Neural progenitor cell (in vitro differentiated cells): ENCODE measurements around the gene MICALL2. TPM values are rescaled to one million over a fixed set of nuclear protein-coding genes. Genes with fewer than 3 reads are reported as not detected.

Source experiments
- DNase-seq: peaks from one replicate; pipeline ENCODE4 v3.0.0-alpha.2; 2016; ENCODE audit warnings: low spot score
- H2AFZ ChIP-seq: fragments of 200-600 bp; sonication (generic); replicated peaks from 2 replicates; pipeline ENCODE4 v1.6.1; 2016; ENCODE audit warnings: antibody characterized with exemption
- H3F3A ChIP-seq: fragments of 200-600 bp; sonication (generic); 2 replicates; pipeline ENCODE4 v1.6.1; 2016; ENCODE audit warnings: antibody characterized with exemption, low read depth
- H3K27ac ChIP-seq: fragments of 200-600 bp; sonication (generic); 2 replicates; pipeline ENCODE4 v1.5.1; 2016; ENCODE audit warnings: mild to moderate bottlenecking
- H3K27me3 ChIP-seq: fragments of 200-600 bp; sonication (generic); 2 replicates; pipeline ENCODE4 v1.6.1; 2016; ENCODE audit warnings: mild to moderate bottlenecking, moderate library complexity
- H3K36me3 ChIP-seq: fragments of 200-600 bp; sonication (generic); 2 replicates; pipeline ENCODE4 v1.5.1; 2016
- H3K4me1 ChIP-seq: fragments of 200-600 bp; sonication (generic); 2 replicates; pipeline ENCODE4 v1.6.1; 2016; ENCODE audit warnings: mixed run types
- H3K4me2 ChIP-seq: fragments of 200-600 bp; sonication (generic); 2 replicates; pipeline ENCODE4 v1.6.1; 2016
- H3K4me3 ChIP-seq: fragments of 200-600 bp; sonication (generic); 2 replicates; pipeline ENCODE4 v1.5.1; 2016
- H3K79me2 ChIP-seq: fragments of 200-600 bp; sonication (generic); 2 replicates; pipeline ENCODE4 v1.6.1; 2016; ENCODE audit warnings: low read depth
- H3K9ac ChIP-seq: fragments of 200-600 bp; sonication (generic); 2 replicates; pipeline ENCODE4 v1.6.1; 2016
- H3K9me3 ChIP-seq: fragments of 200-600 bp; sonication (generic); 2 replicates; pipeline ENCODE4 v1.5.1; 2016; ENCODE audit warnings: low read depth
- H4K20me1 ChIP-seq: fragments of 200-600 bp; sonication (generic); 2 replicates; pipeline ENCODE4 v1.6.1; 2016; ENCODE audit warnings: low read depth
- H3K27ac Mint-ChIP-seq: 3 replicates; pipeline ENCODE4 v1.8.0; 2021; ENCODE audit warnings: mixed read lengths
- H3K27me3 Mint-ChIP-seq: 2 replicates; pipeline ENCODE4 v1.8.0; 2022; ENCODE audit warnings: low read depth, mild to moderate bottlenecking, inconsistent platforms, moderate library complexity, mixed read lengths; ENCODE audit not compliant: insufficient read depth
- H3K36me3 Mint-ChIP-seq: 3 replicates; pipeline ENCODE4 v1.8.0; 2021; ENCODE audit warnings: mixed read lengths
- H3K4me1 Mint-ChIP-seq: 3 replicates; pipeline ENCODE4 v1.8.0; 2021; ENCODE audit warnings: mixed read lengths
- H3K4me3 Mint-ChIP-seq: 3 replicates; pipeline ENCODE4 v1.8.0; 2021; ENCODE audit warnings: mild to moderate bottlenecking, moderate library complexity, mixed read lengths
- H3K9me3 Mint-ChIP-seq: 3 replicates; pipeline ENCODE4 v1.8.0; 2020; ENCODE audit warnings: mixed read lengths
- EZH2 ChIP-seq: fragments of 200-600 bp; sonication (generic); IDR thresholded peaks from 2 replicates; pipeline ENCODE4 v1.6.1; 2017; ENCODE audit warnings: antibody characterized with exemption, mild to moderate bottlenecking, moderate library complexity
- EZH2phosphoT487 ChIP-seq: fragments of 200-600 bp; sonication (generic); IDR thresholded peaks from 2 replicates; pipeline ENCODE4 v1.6.1; 2017; ENCODE audit warnings: antibody characterized with exemption
- total RNA-seq: library from RNA; depleted of rRNA; stranded (reverse); fragments of >200 nt; gene quantifications from 2 replicates; pipeline ENCODE4 v1.2.3, GENCODE V29; 2015; ENCODE audit warnings: low replicate concordance
- TF ChIP-seq, protein P1 (sequence below): fragments of 200-600 bp; sonication (generic); IDR thresholded peaks from 2 replicates; pipeline ENCODE4 v1.5.1; 2017; ENCODE audit warnings: antibody characterized with exemption, mild to moderate bottlenecking

The MICALL2 gene
- total RNA-seq, 1 donor from 2014 or later, result 6.0 TPM

DNA sequence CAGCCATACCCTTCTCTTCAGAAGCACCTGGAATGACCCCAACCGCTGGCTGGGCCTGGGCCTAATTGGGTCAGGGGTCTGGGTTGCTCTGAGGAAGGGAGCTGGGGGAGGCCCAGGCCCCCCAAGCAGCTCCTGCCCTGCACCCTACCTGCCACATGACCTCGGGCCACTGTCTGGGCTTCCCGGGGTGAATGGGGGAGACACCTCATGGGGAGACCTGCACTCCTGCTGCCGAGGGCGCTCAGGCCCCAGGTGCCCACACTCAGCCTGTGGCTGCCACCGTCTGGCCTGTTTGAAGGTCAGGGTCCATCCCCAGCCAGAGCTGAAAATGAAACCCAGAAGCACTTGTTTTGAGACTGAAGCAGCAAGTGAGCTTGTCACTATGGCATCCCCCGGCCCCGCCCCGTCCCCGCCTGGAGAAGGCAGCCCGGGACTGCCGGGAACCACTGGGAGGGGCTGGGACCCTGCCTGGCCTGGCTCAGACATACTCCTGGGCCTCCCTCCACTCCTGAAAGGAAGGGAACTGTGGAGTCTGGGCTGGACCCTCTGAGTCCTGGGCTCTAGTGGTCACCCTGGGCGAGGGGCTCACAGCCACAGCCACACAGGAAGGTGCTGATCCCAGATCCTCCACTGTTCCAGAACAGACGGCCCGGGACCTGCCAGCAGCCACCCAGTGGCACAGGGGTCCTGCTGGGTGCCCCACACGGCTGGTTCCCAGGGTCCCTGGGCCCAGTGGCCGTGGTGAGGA lies 7.4 kb upstream of the MICALL2 start:
- H3K27me3 Mint-ChIP-seq, result peaks cover 4% of the 10 kb centered on the region
- TF ChIP-seq, protein P1, sequence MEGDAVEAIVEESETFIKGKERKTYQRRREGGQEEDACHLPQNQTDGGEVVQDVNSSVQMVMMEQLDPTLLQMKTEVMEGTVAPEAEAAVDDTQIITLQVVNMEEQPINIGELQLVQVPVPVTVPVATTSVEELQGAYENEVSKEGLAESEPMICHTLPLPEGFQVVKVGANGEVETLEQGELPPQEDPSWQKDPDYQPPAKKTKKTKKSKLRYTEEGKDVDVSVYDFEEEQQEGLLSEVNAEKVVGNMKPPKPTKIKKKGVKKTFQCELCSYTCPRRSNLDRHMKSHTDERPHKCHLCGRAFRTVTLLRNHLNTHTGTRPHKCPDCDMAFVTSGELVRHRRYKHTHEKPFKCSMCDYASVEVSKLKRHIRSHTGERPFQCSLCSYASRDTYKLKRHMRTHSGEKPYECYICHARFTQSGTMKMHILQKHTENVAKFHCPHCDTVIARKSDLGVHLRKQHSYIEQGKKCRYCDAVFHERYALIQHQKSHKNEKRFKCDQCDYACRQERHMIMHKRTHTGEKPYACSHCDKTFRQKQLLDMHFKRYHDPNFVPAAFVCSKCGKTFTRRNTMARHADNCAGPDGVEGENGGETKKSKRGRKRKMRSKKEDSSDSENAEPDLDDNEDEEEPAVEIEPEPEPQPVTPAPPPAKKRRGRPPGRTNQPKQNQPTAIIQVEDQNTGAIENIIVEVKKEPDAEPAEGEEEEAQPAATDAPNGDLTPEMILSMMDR, result no peak
- TF ChIP-seq EZH2, result no peak
- H3K9me3 ChIP-seq, result no peaks in the 10 kb centered on the region
- H3K4me1 ChIP-seq, result peaks cover 9% of the 10 kb centered on the region
- H2AFZ ChIP-seq, result no peak overlapping the region
- no peak overlapping the region for H3K9ac ChIP-seq
- peak overlapping the region; percentile 37 for H3K27ac ChIP-seq
- H4K20me1 ChIP-seq, result peaks cover 8% of the 10 kb centered on the region
- no peak overlapping the region for H3K4me3 Mint-ChIP-seq
- H3K36me3 ChIP-seq, result no peaks in the 10 kb centered on the region
- peaks cover 11% of the 10 kb centered on the region for H3K4me1 Mint-ChIP-seq
- H3K4me2 ChIP-seq, result no peak overlapping the region
- no peaks in the 10 kb centered on the region for H3K79me2 ChIP-seq
- H3F3A ChIP-seq, result peaks cover 10% of the 10 kb centered on the region
- H3K36me3 Mint-ChIP-seq, result no peaks in the 10 kb centered on the region
- no peak overlapping the region for H3K27ac Mint-ChIP-seq
- DNase-seq, result peak; percentile 67
- no peaks in the 10 kb centered on the region for H3K27me3 ChIP-seq
- H3K9me3 Mint-ChIP-seq, result no peaks in the 10 kb centered on the region
- H3K4me3 ChIP-seq, result no peak overlapping the region

DNA sequence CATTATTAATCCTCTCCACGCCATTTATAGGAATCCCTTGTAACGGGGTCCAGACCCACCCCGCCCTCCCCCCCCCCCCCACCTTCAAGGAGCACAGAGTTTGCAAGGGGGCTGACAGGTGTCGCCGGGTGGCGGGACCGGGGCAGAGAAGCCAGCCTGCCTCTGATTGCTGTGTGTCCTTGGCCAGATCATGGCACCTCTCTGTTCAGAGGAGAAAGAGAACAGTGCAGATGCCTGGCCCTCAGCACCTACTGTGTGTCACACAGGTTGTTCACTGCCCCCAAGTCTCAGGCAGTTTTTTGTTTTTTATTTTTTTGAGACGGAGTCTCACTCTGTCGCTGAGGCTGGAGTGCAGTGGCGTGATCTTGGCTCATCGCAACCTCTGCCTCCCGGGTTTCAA lies 5.4 kb upstream of the MICALL2 start:
- Histone ChIP-seq H3K4me1 (peaks cover 12% of the 10 kb centered on the region), H3K27ac (no peak overlapping the region), H3K36me3 (no peaks in the 10 kb centered on the region), H3F3A (peaks cover 23% of the 10 kb centered on the region), H4K20me1 (peaks cover 8% of the 10 kb centered on the region), H3K79me2 (no peaks in the 10 kb centered on the region), H3K9ac (no peak overlapping the region), H3K27me3 (no peaks in the 10 kb centered on the region), H2AFZ (no peak overlapping the region), H3K9me3 (no peaks in the 10 kb centered on the region), H3K4me3 (no peak overlapping the region), H3K4me2 (no peak overlapping the region)
- H3K4me3 Mint-ChIP-seq, result no peak overlapping the region
- DNase-seq, result no peak
- no peak overlapping the region for H3K27ac Mint-ChIP-seq
- no peaks in the 10 kb centered on the region for H3K36me3 Mint-ChIP-seq
- H3K4me1 Mint-ChIP-seq, result peaks cover 16% of the 10 kb centered on the region
- H3K9me3 Mint-ChIP-seq, result no peaks in the 10 kb centered on the region
- TF ChIP-seq, protein P1, result no peak
- TF ChIP-seq EZH2 (no peak), EZH2phosphoT487 (no peak)
- H3K27me3 Mint-ChIP-seq, result peaks cover 4% of the 10 kb centered on the region

DNA sequence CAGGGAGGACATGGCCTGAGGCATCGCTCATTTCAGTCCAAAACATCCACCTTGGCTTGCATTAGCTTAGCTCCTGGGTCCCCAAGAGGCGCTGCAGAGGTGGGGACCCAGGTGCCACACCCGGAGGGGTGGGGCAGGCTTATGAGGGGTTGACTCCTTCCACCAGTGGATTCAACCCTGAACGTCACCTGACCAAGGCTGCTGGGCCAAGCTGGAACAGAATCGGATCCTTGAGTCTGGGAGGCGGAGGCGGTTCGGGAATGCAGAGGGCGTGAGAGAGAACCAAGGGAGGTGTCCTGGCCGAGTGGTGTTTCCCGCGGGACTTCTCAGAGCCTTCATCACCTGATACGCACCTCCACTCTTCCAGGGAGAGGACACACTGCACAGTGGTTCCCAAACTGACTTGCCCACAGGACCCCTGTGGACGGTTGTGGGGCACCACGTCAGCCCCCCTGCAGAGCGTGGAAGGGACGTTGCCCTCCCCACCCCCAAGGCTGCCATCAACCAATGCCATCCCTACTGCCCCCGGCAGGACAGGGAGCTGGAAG lies 4.5 kb upstream of the MICALL2 start:
- no peak for DNase-seq
- Histone ChIP-seq H3K27ac (no peak overlapping the region), H3K9ac (no peak overlapping the region), H3K4me1 (peaks cover 14% of the 10 kb centered on the region), H3K4me3 (no peak overlapping the region), H3K27me3 (no peaks in the 10 kb centered on the region), H2AFZ (no peak overlapping the region), H3K79me2 (no peaks in the 10 kb centered on the region), H4K20me1 (peaks cover 10% of the 10 kb centered on the region), H3F3A (peaks cover 23% of the 10 kb centered on the region), H3K4me2 (no peak overlapping the region), H3K9me3 (no peaks in the 10 kb centered on the region), H3K36me3 (no peaks in the 10 kb centered on the region)
- TF ChIP-seq EZH2 (no peak), EZH2phosphoT487 (no peak)
- TF ChIP-seq, protein P1, result no peak
- no peaks in the 10 kb centered on the region for H3K36me3 Mint-ChIP-seq
- no peaks in the 10 kb centered on the region for H3K9me3 Mint-ChIP-seq
- no peak overlapping the region for H3K27ac Mint-ChIP-seq
- H3K4me1 Mint-ChIP-seq, result peaks cover 16% of the 10 kb centered on the region
- H3K27me3 Mint-ChIP-seq, result peaks cover 4% of the 10 kb centered on the region
- no peak overlapping the region for H3K4me3 Mint-ChIP-seq
